ENCODE results near the gene LPP. TPM values are rescaled to one million over a fixed set of nuclear protein-coding genes. Genes with fewer than 3 reads are reported as not detected.
A peak's percentile ranks its signal among the peaks of the same experiment; 100 is the strongest.

LPP gene
- polyA plus RNA-seq, 3 donors: 14.1 to 23.2 (median 15.3) TPM

- no peak overlapping the region for H3K4me3 ChIP-seq (replicated peaks in 1 of 3; ENCODE audit: low read depth in 2 of 3, low read length in 3 of 3)
- H3K4me1 Mint-ChIP-seq: peaks cover 43% of the 10 kb centered on the region
- peak overlapping the region in 1 of 2 donors; percentile 56 for H3K27ac ChIP-seq (ENCODE audit: low read depth in 1 of 2, low read length in 2 of 2)
- no peak overlapping the region for H2AFZ ChIP-seq (ENCODE audit: insufficient read depth, low read depth, low read length, poor library complexity, severe bottlenecking)
- no CpG with 5 or more reads among the region's 2 CpGs for WGBS (ENCODE audit: insufficient coverage)
- H3K27me3 Mint-ChIP-seq (ENCODE audit: low read depth in 3 of 3): peaks cover 0 to 4% (median 0%) of the 10 kb centered on the region in 3 donors
- peaks cover 0 to 4% (median 2%) of the 10 kb centered on the region in 7 donors for H3K9me3 Mint-ChIP-seq
- peak overlapping the region in 6 of 7 donors; percentile 0 to 84 (median 41) for H3K27ac Mint-ChIP-seq
- intact Hi-C loops (cut with micrococcal nuclease): loop anchor here in 1 of 2 donors (10.0 kb wide), 1 partner anchor 56 kb away; no protein-coding TSS in a partner anchor
- no peaks in the 10 kb centered on the region for H3K79me2 ChIP-seq (ENCODE audit: insufficient read depth, low read length)
- no peak overlapping the region for H3K4me3 Mint-ChIP-seq
- no peak overlapping the region for H3K4me2 ChIP-seq (replicated peaks; ENCODE audit: extremely low read depth, low read length, poor library complexity, severe bottlenecking)
- no peaks in the 10 kb centered on the region for H3K36me3 ChIP-seq (replicated peaks in 1 of 2; ENCODE audit: control insufficient read depth in 1 of 2, insufficient read depth in 2 of 2, low read length in 2 of 2)
- peaks cover 0 to 19% of the 10 kb centered on the region in 2 donors for H3K36me3 Mint-ChIP-seq
- H4K20me1 ChIP-seq (ENCODE audit: insufficient read depth, low read length): no peaks in the 10 kb centered on the region
- no peak for TF ChIP-seq CTCF (IDR thresholded peaks at IDR 0.05)
- peak; percentile 33 to 68 (median 62) for DNase-seq
- H3K9me3 ChIP-seq (replicated peaks in 1 of 2; ENCODE audit: control insufficient read depth in 1 of 2, insufficient read depth in 1 of 2, low read length in 2 of 2): no peaks in the 10 kb centered on the region
- H3K27me3 ChIP-seq (ENCODE audit: control insufficient read depth in 2 of 2, insufficient read depth in 2 of 2, low read length in 2 of 2): no peaks in the 10 kb centered on the region
- peaks cover 33 to 37% of the 10 kb centered on the region in 2 donors for H3K4me1 ChIP-seq (ENCODE audit: control insufficient read depth in 1 of 2, insufficient read depth in 2 of 2, low read length in 2 of 2)
- H3K9ac ChIP-seq (ENCODE audit: insufficient read depth, low read length, poor library complexity, severe bottlenecking): no peak overlapping the region
Measured at GRCh38 chr3:188900421-188900951, 746.5 kb downstream of the LPP start.

- H3K9me3 Mint-ChIP-seq: peaks cover 0 to 4% (median 2%) of the 10 kb centered on the region in 7 donors
- Histone ChIP-seq H3K36me3 (replicated peaks in 1 of 2; ENCODE audit: control insufficient read depth in 1 of 2, insufficient read depth in 2 of 2, low read length in 2 of 2) (no peaks in the 10 kb centered on the region), H4K20me1 (ENCODE audit: insufficient read depth, low read length) (no peaks in the 10 kb centered on the region), H3K9me3 (replicated peaks in 1 of 2; ENCODE audit: control insufficient read depth in 1 of 2, insufficient read depth in 1 of 2, low read length in 2 of 2) (no peaks in the 10 kb centered on the region), H3K4me2 (replicated peaks; ENCODE audit: extremely low read depth, low read length, poor library complexity, severe bottlenecking) (no peak overlapping the region), H2AFZ (ENCODE audit: insufficient read depth, low read depth, low read length, poor library complexity, severe bottlenecking) (no peak overlapping the region), H3K79me2 (ENCODE audit: insufficient read depth, low read length) (no peaks in the 10 kb centered on the region), H3K4me3 (replicated peaks in 1 of 3; ENCODE audit: low read depth in 2 of 3, low read length in 3 of 3) (peak overlapping the region in 1 of 3 experiments; percentile 21), H3K27ac (ENCODE audit: low read depth in 1 of 2, low read length in 2 of 2) (peak overlapping the region in 1 of 2 donors; percentile 56), H3K4me1 (ENCODE audit: control insufficient read depth in 1 of 2, insufficient read depth in 2 of 2, low read length in 2 of 2) (peaks cover 39 to 43% of the 10 kb centered on the region in 2 donors), H3K27me3 (ENCODE audit: control insufficient read depth in 2 of 2, insufficient read depth in 2 of 2, low read length in 2 of 2) (no peaks in the 10 kb centered on the region), H3K9ac (ENCODE audit: insufficient read depth, low read length, poor library complexity, severe bottlenecking) (no peak overlapping the region)
- peaks cover 0 to 19% of the 10 kb centered on the region in 2 donors for H3K36me3 Mint-ChIP-seq
- peaks cover 50% of the 10 kb centered on the region for H3K4me1 Mint-ChIP-seq
- peaks cover 0 to 4% (median 0%) of the 10 kb centered on the region in 3 donors for H3K27me3 Mint-ChIP-seq (ENCODE audit: low read depth in 3 of 3)
- peak overlapping the region in 1 of 2 donors; percentile 42 for H3K4me3 Mint-ChIP-seq
- peak overlapping the region in 5 of 7 donors; percentile 49 to 87 (median 56) for H3K27ac Mint-ChIP-seq
- TF ChIP-seq CTCF (IDR thresholded peaks at IDR 0.05): no peak
- intact Hi-C loops (cut with micrococcal nuclease): loop anchor here in 1 of 2 donors (10.0 kb wide), 1 partner anchor 56 kb away; no protein-coding TSS in a partner anchor
- DNase-seq: peak in 2 of 3 donors; percentile 29 to 43
- WGBS (ENCODE audit: insufficient coverage): 56% methylated on average over 4 of the region's 6 CpGs
Measured at GRCh38 chr3:188901126-188901525, 747.2 kb downstream of the LPP start.

Measured in CD14-positive monocyte (primary cell).